NCI-H2029 treated with DMSO at 0.1 percent for 48 hours (cell line): ENCODE data around the gene SORCS3.

ENCODE experiments used
- DNase-seq: peaks from one replicate; lab custom pipeline; 2025; lab: John Stamatoyannopoulos, UW

The SORCS3 gene

DNA sequence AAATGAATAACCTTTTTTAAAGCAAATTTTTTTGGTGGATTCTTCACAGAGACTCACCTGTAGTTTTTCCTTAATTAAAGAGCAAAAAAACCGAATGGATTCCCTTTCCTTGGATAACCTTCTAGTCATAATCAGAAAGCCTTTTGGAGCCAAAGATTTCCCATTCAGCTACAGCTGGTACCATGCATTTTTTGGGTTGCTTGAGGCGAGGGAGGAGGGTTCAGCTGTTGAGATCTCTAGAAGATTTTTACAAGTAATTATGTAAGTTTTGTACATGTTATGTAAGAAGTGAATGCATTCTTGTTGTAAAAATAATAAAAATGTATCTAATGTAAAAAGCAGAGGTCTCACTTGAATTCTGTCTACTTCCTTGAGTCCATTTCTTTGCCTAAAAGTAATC lies 463.2 kb downstream of the SORCS3 start:
- DNase-seq: no peak

DNA sequence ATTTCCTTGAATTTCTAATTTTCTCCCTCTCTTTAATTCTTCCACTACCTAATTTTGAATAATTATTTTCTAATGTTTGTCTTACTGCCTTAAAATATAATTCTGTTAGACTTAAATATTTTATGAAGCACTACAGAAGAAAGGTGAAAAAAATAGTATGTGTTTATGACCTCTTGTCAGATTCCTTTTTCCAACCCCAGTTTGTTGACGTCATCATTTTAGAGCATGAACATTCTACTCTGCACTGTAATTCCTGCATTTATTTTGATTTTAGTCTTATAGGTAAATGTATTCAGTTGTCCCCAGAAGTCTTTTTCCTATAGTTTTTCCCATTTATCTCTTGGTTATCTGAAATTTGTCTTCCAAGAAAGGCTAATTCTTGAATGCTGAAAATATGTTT lies 468.1 kb downstream of the SORCS3 start:
- no peak for DNase-seq

DNA sequence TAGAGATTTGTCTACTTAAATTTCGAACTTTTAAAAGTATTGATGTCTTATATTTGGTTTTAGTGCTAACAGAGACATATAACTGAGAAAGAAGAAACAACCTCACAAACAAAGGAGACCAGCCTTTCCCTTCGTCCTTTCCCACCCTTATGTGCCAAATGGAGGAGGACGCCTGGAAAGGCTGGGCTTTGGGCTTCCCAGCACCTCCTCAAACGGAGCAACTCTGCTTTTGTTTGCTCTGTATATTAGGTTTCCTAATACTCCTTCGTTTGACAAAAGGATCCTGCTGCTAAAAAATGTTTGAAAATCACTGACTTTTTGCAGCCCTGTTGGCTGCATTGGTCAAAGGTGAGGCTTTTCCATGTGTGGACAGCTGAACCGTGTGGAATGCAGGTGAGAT lies 471.8 kb downstream of the SORCS3 start:
- no peak for DNase-seq

DNA sequence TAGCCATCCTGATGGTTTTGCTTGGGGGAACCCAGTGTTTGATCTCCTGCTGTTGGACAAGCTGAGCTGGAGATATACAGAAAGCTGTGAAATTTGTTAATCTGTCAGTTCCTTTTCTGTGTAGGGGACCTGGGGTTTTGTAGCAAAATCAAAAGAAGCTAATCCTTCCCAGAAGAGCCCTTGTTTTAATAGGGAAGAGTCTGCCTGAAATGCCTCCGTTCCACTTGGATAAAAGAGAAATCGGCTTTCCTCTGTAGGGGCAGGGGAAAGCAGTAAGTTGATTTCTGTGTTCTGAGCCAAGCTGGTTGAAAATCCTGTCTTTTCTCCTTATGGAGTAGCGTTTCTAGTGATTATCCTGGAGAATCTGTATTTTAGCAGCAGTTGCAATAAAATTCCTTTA lies 472.6 kb downstream of the SORCS3 start:
- DNase-seq: no peak

DNA sequence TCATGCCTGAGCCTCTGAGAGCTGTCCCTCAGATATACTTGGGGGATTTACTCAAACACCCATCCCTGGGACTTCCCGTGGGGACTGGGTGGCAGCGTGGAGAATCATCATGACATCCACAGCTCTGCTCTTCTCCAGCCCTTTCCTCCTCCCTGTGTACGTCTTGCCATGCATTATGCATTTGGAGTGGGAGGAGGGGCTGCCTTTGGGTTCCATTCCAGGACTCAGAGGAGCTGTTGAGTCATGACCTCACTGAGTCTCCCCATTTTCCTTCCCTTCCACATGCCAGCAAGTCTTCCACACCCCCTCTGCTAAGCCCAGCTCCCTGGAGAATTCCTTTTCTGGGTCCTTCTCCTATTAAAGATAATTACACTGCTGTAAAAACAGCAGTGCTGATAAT lies 480.7 kb downstream of the SORCS3 start:
- no peak for DNase-seq

DNA sequence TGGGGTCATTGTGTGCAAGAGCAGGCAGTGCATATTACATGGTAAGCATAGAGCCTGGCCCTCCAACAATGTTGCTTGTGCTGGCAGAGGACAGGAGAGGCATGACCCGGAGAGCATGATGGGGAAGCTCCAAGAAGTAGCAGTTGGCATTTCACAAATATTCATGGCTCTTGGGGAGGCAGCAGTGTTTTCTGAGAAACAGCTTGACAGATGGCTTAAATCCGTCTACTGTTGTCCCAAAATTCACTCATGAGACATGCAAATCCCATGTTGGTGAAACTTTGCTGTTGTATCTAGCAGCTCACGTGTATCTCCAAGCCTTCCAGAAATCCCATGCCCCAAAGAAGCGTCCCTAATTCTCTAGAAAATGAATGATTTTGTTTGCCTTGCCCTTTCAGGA lies 487.0 kb downstream of the SORCS3 start:
- DNase-seq: no peak

DNA sequence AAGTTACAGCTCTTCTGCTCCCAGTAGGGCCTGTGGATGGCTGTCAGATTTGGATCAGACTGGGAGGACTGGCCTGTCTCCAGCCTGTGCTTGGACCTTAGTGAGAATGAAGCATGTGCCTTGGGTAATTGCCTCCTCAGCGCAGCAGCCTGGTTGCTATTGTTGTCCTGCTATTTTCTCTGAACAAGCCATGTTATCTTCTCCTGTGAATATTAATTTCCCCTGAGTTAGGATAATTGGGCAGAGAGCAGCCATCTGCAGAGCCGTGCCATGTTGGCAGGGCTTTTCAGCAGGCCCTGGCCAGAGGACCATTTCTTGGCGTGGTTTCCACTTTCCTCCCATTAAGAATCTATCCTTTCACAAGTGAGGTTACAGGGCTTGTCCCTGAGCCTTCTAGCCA lies 497.3 kb downstream of the SORCS3 start:
- DNase-seq: no peak

DNA sequence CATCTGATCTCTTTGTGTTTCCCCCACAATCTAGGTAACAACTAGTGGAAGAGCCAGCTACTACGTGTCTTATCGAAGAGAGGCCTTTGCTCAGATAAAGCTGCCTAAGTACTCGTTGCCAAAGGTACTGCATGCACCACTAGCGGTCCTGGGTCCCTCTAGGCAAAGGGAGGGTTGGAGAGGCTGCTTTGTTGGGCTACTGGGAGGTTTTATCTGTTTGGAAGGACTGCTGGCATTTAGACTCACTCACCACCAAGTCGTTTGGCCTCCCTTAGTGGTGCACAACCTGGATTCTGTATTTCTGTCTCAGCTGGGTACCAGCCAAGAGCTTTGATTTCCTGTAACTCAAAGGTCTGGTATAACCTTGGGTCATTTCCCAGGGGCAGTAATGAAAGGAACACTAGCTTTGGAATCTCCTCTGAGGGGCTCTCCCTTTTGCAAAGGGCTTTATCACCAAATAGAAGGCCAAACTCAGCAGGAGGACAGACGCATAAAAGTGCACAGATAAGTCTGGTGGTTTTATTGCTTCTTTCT lies 498.3 kb downstream of the SORCS3 start:
- DNase-seq: no peak

DNA sequence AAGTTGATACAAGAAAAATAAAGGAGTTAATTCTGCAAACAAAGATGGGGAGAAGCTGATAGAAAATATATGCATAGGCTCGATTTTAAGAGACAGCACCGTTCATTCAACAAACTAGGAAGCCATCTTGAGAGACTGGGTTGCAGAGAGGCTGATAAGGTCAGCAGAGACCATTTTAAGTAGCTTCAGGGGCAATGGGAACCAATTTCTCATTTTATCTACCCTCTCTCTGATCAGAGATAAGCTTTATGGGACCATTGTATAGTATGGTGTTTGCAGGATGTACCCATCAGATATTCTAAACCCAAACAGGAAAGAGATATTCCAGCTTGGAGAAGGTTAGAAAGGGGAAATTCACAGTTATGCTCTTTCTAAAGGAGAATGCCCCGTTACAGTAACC lies 499.5 kb downstream of the SORCS3 start:
- no peak for DNase-seq

DNA sequence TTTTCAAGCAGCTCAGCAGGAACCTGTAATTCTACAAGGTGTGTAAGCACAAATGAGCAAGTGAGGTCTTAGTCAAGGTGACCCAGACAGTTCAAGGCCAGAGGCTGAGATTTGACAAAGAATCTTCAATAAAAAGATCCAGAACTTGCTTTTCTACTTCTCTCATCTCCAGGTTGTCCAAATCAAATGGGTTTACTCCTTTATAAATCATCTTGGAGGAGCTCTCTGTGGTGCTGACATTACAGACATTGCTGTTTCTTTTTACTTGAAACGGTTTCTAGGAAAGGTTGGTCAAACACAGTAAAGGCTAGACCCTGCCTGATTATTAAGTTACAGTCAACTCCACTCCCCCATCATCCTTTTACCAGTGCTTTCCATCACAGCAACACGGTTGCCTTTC lies 504.6 kb downstream of the SORCS3 start:
- DNase-seq: no peak

DNA sequence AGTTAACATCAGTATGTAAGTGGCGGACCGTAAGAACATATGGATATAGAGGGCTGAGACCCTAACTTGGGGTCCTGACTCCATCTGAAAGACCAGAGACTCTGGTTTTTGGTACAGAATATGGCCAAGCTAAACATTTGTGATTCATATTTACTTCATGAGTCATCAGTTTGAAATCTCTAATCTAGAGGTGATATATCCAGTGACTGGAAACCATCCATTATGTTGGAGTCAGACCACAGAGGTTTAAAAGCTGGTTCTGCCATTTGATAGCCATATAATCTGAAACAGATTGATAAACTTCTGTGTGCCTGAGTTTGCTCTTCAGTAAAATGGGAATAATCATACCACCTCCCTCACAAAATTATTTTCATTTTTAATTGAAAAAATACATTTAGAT lies 505.3 kb downstream of the SORCS3 start:
- DNase-seq: no peak

DNA sequence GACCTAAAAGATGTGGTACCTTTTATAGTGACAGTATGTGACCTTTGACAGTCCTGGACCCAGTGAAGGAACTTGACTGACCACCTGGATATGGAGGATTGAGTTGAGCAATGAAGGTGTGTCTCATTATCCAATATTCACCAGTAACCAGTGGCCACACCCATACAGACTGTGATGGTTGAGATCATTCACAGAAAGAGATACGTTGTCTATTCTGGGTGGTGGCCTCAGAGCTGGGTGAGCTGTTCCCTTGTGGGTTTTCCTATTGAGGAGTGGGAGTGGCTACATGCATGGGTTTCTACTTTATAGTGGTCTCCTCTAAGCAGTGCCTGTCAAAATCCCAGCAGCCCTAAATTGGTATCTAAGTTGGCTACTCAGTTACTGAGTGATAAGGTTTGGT lies 507.4 kb downstream of the SORCS3 start:
- no peak for DNase-seq

DNA sequence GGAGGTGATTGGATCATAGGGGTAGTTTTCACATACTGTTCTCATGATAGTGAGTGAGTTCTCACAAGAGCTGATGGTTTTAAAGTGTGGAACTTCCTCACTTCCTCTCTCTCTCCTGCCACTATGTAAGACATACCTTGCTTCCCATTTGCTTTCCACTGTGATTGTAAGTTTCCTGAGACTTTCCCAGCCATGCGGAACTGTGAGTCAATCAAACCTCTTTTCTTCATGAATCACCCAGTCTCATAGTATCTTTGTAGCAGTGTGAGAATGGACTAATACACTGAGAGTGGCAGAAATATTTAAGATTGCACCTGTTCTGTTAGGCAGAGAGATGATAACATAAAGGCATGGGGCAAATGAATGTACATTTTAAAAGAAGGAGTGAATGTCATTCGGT lies 507.8 kb downstream of the SORCS3 start:
- no peak for DNase-seq

DNA sequence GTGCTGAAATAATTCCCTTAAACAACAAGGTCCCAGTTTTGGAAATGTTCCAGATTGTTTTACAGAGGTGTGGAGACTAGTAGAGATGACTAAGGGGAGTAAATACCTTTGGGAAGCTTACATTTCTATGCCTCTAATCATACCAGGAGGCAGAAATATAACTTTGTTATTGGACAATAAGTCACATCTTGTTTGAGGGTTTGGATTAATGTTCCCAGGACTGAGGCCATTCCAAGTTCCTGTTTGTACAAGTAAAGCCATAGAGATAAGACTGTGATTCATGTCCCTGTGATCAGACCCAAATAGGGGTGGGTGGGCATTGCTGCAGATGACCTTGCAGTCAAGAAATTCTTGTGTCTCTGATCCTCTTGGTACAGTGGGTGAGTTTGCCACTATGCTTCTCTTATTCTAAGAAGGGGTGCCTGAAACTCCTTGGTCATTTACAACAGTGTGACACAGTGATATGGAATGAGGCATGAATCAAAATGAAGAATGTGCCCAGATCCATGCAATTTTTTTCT lies 508.3 kb downstream of the SORCS3 start:
- no peak for DNase-seq

DNA sequence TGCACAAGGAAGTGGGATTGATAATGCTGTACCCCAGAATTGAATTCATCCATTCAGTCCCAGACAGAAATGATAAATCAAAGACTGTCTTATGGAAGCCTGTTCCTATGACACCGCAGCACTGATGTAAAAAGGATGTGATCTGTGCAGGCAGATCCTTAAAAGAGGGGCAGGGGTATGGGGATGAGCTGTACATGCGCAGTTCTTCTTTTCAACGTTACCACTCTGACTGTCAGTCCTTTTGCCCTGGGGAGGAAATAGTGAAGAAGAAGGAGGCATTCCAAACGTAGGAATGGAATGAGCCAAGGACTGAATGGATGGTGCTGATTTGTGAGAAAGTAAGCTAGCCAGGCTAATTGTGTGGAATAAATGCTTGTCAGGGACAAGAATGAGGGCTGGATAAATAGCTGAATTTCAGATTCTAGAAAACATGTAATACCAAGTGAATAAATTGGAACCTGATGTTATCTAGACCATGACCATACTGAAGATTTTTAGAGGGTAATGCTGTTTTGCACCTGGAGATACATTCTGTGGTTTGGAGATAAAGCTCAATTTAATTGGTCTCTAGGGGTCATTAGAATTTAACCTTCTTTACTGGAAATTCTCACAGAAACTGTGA lies 509.3 kb downstream of the SORCS3 start:
- no peak for DNase-seq

DNA sequence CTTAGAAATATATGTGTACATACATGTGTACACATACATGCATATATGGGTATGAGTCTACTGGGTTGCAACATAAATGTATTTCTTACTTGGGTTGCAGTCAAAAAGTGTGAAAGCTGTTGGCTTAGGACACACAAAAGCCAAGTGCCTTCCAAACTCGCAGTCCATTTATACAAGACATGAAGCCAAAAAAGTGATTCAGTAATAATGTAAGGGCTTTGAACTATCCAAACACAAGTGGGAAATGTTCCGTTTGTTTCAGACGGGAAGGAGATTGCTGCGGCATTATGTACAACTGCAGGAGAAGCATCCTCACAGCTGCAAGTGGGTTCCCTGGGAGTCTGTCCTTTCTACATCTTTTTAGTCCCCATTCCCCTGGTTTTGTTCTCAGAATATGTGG lies 513.6 kb downstream of the SORCS3 start:
- no peak for DNase-seq

DNA sequence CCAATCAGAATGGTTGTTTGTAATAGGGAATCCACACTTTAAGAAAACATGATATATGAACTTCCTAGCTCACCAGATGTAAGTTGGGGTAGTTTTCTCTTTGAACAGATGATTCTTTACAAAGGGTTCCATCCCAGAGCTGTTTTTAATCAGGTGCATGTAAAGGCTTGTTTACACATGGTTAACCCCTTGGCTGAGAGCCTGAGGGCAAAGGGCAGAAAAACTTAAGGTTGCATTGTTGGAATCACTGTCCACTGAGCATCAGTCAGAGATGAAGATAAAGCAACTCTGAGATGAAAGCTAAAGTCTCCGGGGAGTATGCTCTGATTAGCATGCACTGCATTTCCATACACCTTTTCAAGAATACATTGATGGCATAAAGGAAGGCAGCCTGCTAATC lies 518.2 kb downstream of the SORCS3 start:
- no peak for DNase-seq

DNA sequence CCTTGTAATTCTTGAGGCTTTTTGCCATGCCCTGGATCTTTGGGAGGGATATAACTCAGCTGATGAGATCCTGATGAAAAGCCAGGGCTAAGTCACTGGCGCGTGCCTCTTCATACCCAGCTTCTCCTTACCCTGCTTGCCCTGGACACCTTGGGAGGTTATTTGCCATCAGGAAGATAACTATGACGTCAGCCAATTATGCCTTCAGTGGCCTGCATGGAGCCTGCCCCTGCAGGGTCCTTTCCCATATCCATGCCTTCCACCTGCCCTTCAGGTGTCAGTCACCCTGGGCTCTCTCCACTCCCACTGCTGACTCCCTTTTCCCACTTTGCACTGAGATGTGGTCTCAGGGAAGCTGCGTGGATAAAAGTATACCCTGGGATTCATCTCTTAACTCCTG lies 520.1 kb downstream of the SORCS3 start:
- no peak for DNase-seq

DNA sequence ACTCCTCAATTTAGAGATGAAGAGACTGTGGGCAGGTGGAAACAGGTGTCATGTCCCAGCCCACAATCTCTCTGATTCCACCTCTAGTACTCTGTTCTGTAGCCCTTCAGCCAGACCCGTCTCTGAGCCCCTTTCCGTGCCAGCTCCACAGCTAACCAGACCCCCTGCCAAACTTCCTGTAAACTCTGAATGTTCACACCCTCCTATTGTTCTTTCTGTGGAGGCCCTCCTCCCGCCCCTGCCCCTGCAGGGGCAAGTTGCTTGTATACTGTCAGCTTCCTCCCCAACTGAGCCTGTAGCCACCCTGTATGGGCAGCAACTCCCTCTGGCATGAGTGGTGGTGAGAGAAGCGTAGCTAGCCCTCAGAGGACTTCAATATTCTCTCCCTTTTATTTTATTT lies 520.7 kb downstream of the SORCS3 start:
- no peak for DNase-seq

DNA sequence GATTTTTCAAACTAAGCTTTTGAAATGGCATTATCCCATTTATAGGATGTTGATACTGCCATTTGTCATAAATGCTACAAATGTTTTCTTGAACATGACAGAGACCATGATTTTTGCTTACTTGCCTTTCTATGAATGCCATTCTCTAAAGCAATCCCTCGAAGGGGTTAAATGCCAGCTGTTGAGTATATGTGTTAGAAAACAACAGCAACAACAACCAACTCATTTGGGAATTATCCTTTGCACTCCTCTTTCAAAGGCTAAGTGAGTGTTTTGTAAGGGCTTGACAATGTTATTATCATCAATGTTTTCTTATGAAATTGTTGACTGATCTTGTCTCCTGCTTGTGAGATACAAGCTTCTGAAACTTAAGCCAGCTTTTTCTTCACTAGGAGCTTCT lies 529.4 kb downstream of the SORCS3 start:
- no peak for DNase-seq

DNA sequence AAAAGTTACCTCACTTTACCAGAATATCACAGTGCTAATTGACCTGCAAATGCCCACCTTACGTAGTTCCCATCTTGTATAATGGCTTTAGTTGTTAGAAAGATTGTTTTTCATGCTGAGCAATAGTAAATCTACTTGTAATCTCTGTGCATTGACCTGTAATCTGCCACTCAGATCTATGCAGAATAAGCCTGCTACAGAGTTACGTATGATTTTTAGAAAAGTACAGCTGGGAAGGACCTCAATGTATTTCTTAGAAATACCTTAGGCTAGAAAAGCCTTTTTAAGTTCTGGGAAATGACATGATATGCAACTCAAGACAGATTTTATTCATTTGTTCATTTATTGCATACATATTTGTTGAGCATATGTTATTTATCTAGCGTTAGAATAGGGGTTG lies 530.9 kb downstream of the SORCS3 start:
- DNase-seq: no peak

DNA sequence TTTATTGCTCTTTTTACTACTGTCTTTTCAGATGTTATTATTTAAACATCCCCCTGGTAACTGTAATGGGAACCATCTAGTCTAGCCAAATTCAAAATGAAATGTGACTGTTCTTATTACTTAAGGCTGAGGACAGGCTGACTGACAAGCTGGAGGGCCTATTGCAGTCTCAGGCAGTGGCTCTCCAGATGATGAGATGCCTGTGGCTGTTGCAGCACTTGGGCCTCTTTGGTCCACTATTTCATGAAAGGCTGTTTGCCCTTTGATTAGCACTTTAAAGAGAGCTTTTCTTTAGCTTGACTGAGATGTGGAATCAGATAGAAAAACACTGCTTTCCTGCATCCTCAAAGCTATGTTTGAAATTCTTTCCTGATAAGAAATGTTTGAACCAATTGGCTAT lies 540.5 kb downstream of the SORCS3 start:
- no peak for DNase-seq

DNA sequence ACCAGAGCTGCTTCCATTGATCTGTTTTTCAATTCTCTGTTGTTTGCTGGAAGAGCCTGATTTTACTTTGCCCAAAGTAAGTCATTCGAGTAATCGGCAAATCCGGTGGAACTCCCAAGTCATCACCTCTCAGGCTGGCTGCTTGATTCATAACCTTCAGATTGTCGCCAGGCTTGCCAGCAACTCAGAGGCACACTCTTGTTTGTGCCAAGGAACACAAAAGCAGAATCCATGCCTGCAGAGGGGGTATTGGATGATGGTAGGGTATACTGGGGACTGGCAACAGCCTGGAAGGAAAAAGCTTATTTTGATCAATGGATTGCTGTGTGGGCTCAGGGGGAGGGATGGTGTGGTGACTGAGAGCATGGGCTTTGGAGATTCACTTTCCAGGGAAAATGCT lies 542.4 kb downstream of the SORCS3 start:
- no peak for DNase-seq

DNA sequence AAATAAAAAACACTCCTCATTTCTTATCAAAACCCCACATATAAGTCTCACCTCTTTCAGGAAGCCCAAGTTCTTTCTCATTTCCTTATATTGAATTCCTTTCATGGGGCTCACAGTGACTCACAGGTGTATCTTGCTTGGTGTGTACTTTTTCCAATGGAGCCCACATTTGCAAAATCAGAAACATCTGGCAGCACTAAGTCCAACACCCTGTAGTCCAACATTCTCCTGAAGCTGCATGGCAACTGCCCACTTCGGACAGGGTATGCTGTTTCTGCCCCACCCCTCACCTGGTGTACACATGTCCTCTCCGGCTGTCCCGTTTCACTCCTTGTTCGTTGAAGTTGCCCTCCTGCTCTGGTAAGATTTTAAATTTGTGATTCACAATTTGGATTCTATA lies 544.1 kb downstream of the SORCS3 start:
- no peak for DNase-seq
